SK-N-SH treated with all-trans-retinoic acid at 6 μM for 48 hours (cell line): Measurements from ENCODE around the gene FXYD2.
"Not testable (repeated sequence)": the region's sequence is repeated elsewhere in the genome, so short reads cannot be mapped to it uniquely, and the experiment has no call there.

Experiments
- ATAC-seq: fragments of 200-7000 bp; cut with Tn5 transposase; 3 replicates; pipeline ENCODE4 v1.9.1; 2020; ENCODE audit warnings: mild to moderate bottlenecking, moderate library complexity
- ARNTL ChIP-seq: fragments of 450-650 bp; formaldehyde crosslinking; IDR thresholded peaks from 2 replicates; pipeline ENCODE4 v1.5.0; 2020; ENCODE audit warnings: low read depth, mild to moderate bottlenecking, moderate library complexity, borderline replicate concordance
- BACH2 ChIP-seq: fragments of 250-450 bp; sonication (Bioruptor Pico); IDR thresholded peaks from 2 replicates; pipeline ENCODE4 v1.9.0; 2021; ENCODE audit warnings: mild to moderate bottlenecking, borderline replicate concordance
- CREB5 ChIP-seq: fragments of 250-450 bp; sonication (Bioruptor Pico); IDR thresholded peaks from 2 replicates; pipeline ENCODE4 v1.5.1; 2020; ENCODE audit warnings: low read depth, mild to moderate bottlenecking, moderate library complexity
- CSDC2 ChIP-seq: fragments of 250-450 bp; sonication (Bioruptor Pico); IDR thresholded peaks from 2 replicates; pipeline ENCODE4 v1.5.0; 2020; ENCODE audit warnings: mild to moderate bottlenecking, moderate library complexity
- CSRNP3 ChIP-seq: fragments of 250-450 bp; sonication (Bioruptor Pico); IDR thresholded peaks from 2 replicates; pipeline ENCODE4 v1.5.1; 2021; ENCODE audit warnings: mild to moderate bottlenecking, moderate library complexity
- ESRRG ChIP-seq: fragments of 250-450 bp; sonication (Bioruptor Pico); IDR thresholded peaks from 2 replicates; pipeline ENCODE4 v1.6.1; 2021; ENCODE audit warnings: mild to moderate bottlenecking
- GLIS3 ChIP-seq: fragments of 250-450 bp; sonication (Bioruptor Pico); IDR thresholded peaks from 2 replicates; pipeline ENCODE4 v1.5.0; 2020; ENCODE audit warnings: mild to moderate bottlenecking, moderate library complexity
- ISL1 ChIP-seq: fragments of 250-450 bp; sonication (Bioruptor Pico); IDR thresholded peaks from 2 replicates; pipeline ENCODE4 v2.1.2; 2022; ENCODE audit warnings: mild to moderate bottlenecking, moderate library complexity
- OSR1 ChIP-seq: fragments of 250-450 bp; sonication (Bioruptor Pico); IDR thresholded peaks from 2 replicates; pipeline ENCODE4 v1.8.0; 2022; ENCODE audit warnings: moderate library complexity, mild to moderate bottlenecking, inconsistent platforms
- PATZ1 ChIP-seq: fragments of 250-450 bp; sonication (Bioruptor Pico); IDR thresholded peaks from 2 replicates; pipeline ENCODE4 v1.8.0; 2020; ENCODE audit warnings: mild to moderate bottlenecking, moderate library complexity, borderline replicate concordance
- PPARA ChIP-seq: fragments of 250-450 bp; sonication (Bioruptor Pico); IDR thresholded peaks from 2 replicates; pipeline ENCODE4 v1.5.0; 2020; ENCODE audit warnings: mild to moderate bottlenecking, borderline replicate concordance
- RARB ChIP-seq: fragments of 250-450 bp; sonication (Bioruptor Pico); IDR thresholded peaks from 2 replicates; pipeline ENCODE4 v1.8.0; 2021; ENCODE audit warnings: mild to moderate bottlenecking, moderate library complexity
- TCF4 ChIP-seq: fragments of 250-450 bp; sonication (Bioruptor Pico); IDR thresholded peaks from 2 replicates; pipeline ENCODE4 v1.8.0; 2021; ENCODE audit warnings: mild to moderate bottlenecking, moderate library complexity, borderline replicate concordance
- TOX ChIP-seq: fragments of 250-450 bp; sonication (Bioruptor Pico); IDR thresholded peaks from 2 replicates; pipeline ENCODE4 v1.8.0; 2021; ENCODE audit warnings: mild to moderate bottlenecking, moderate library complexity, borderline replicate concordance
- ZFP3 ChIP-seq: fragments of 250-450 bp; sonication (Bioruptor Pico); IDR thresholded peaks from 2 replicates; pipeline ENCODE4 v1.5.0; 2020; ENCODE audit warnings: mild to moderate bottlenecking, moderate library complexity
- ZFP30 ChIP-seq: fragments of 450-650 bp; formaldehyde crosslinking; IDR thresholded peaks from 2 replicates; pipeline ENCODE4 v1.5.0; 2022; ENCODE audit warnings: mild to moderate bottlenecking, moderate library complexity
- ZNF565 ChIP-seq: fragments of 450-650 bp; formaldehyde crosslinking; conservative IDR thresholded peaks from 2 replicates; pipeline ENCODE4 v1.5.0; 2020; ENCODE audit warnings: low read depth, mild to moderate bottlenecking, moderate library complexity
- ZNF70 ChIP-seq: fragments of 450-650 bp; formaldehyde crosslinking; IDR thresholded peaks from 2 replicates; pipeline ENCODE4 v1.5.0; 2020; ENCODE audit warnings: mild to moderate bottlenecking, moderate library complexity
- ZNF8 ChIP-seq: fragments of 450-650 bp; formaldehyde crosslinking; IDR thresholded peaks from 2 replicates; pipeline ENCODE4 v1.5.0; 2020; ENCODE audit warnings: mild to moderate bottlenecking, moderate library complexity

FXYD2 gene

GRCh38 chr11:117866526-117866925 lies 42.0 kb upstream of the FXYD2 start:
- no peak for ATAC-seq
- TF ChIP-seq CSDC2 = no peak
- no peak for TF ChIP-seq ZFP3 (CRISPR knock-in tag)
- no peak for TF ChIP-seq RARB (CRISPR knock-in tag)
- no peak for TF ChIP-seq CREB5 (CRISPR knock-in tag)
- no peak for TF ChIP-seq OSR1 (CRISPR knock-in tag)
- TF ChIP-seq ZNF8 (CRISPR knock-in tag) = no peak
- no peak for TF ChIP-seq ZNF70 (CRISPR knock-in tag)
- no peak for TF ChIP-seq GLIS3 (CRISPR knock-in tag)
- TF ChIP-seq ESRRG = no peak
- no peak for TF ChIP-seq ARNTL (CRISPR knock-in tag)
- TF ChIP-seq ZFP30 (CRISPR knock-in tag) = no peak
- no peak for TF ChIP-seq CSRNP3 (CRISPR knock-in tag)
- no peak for TF ChIP-seq ISL1
- no peak for TF ChIP-seq PATZ1
- TF ChIP-seq TOX (CRISPR knock-in tag) = no peak
- TF ChIP-seq PPARA (CRISPR knock-in tag) = no peak
- no peak for TF ChIP-seq TCF4 (CRISPR knock-in tag)
- no peak for TF ChIP-seq BACH2 (CRISPR knock-in tag)

GRCh38 chr11:117865546-117865945 lies 41.0 kb upstream of the FXYD2 start:
- not testable (repeated sequence) for ATAC-seq

- no peak for ATAC-seq
- TF ChIP-seq CSDC2 = no peak
- no peak for TF ChIP-seq ARNTL (CRISPR knock-in tag)
- TF ChIP-seq BACH2 (CRISPR knock-in tag) = no peak
- TF ChIP-seq CSRNP3 (CRISPR knock-in tag) = no peak
- no peak for TF ChIP-seq TOX (CRISPR knock-in tag)
- no peak for TF ChIP-seq ZNF70 (CRISPR knock-in tag)
These were observed 38.8 kb upstream of the FXYD2 start for GRCh38 chr11:117863383-117863782.

GRCh38 chr11:117862753-117863152 lies 38.2 kb upstream of the FXYD2 start:
- ATAC-seq = no peak

More at GRCh38 chr11:117862753-117863152, 38.2 kb upstream of the FXYD2 start:
- TF ChIP-seq ZNF8 (CRISPR knock-in tag) (no peak), ZFP3 (CRISPR knock-in tag) (no peak), TOX (CRISPR knock-in tag) (no peak), CSRNP3 (CRISPR knock-in tag) (no peak), BACH2 (CRISPR knock-in tag) (no peak), PATZ1 (no peak), ZNF565 (CRISPR knock-in tag) (no peak), ZNF70 (CRISPR knock-in tag) (no peak), CSDC2 (no peak), OSR1 (CRISPR knock-in tag) (no peak), ARNTL (CRISPR knock-in tag) (no peak), ZFP30 (CRISPR knock-in tag) (no peak), PPARA (CRISPR knock-in tag) (no peak)
